ENCODE results near the gene MCAT.

GRCh38 chr22:43106302-43106701 lies 36.9 kb downstream of the MCAT start:
- TF ChIP-seq EZH2 (IDR thresholded peaks at IDR 0.05; ENCODE audit: insufficient read depth, poor library complexity, severe bottlenecking): no peak
- no peak for TF ChIP-seq EZH2phosphoT487 (IDR thresholded peaks at IDR 0.05; ENCODE audit: insufficient read depth, low read depth)
